T-helper 1 cell treated with Interleukin-12 subunit alpha and Interleukin-12 subunit beta and Interleukin-4 antibody, amounts not matched to agents 30 μg/mL and 1 μg/mL, for 36 hours (primary cell): ENCODE measurements around the gene METRNL.
A peak's percentile ranks its signal among the peaks of the same experiment; 100 is the strongest.
"Not testable (repeated sequence)": the region's sequence is repeated elsewhere in the genome, so short reads cannot be mapped to it uniquely, and the experiment has no call there.

ENCODE experiments used
- H3K27ac Mint-ChIP-seq: one replicate; pipeline ENCODE4 v1.8.0; 2021; ENCODE audit warnings: mild to moderate bottlenecking, mixed read lengths
- H3K27me3 Mint-ChIP-seq: one replicate; pipeline ENCODE4 v1.8.0; 2021; ENCODE audit warnings: low read depth, mixed read lengths
- H3K36me3 Mint-ChIP-seq: one replicate; pipeline ENCODE4 v1.8.0; 2021; ENCODE audit warnings: low read depth, mixed read lengths
- H3K4me1 Mint-ChIP-seq: one replicate; pipeline ENCODE4 v1.8.0; 2021; ENCODE audit warnings: low read depth, mixed read lengths
- H3K4me3 Mint-ChIP-seq: one replicate; pipeline ENCODE4 v1.8.0; 2021; ENCODE audit warnings: mild to moderate bottlenecking, moderate library complexity, mixed read lengths
- H3K9me3 Mint-ChIP-seq: one replicate; pipeline ENCODE4 v1.8.0; 2021; ENCODE audit warnings: mixed read lengths

Gene METRNL

GRCh38 chr17:83079352-83079747 is at the start of gene METRNL:
TSS of gene METRNL (plus strand) at chr17:83079609. CDS start at chr17:83079816, 207 bp downstream.
- Mint-ChIP-seq H3K27me3 (peaks cover 24% of the 10 kb centered on the region), H3K9me3 (no peaks in the 10 kb centered on the region), H3K27ac (no peak within 1 kb of the TSS), H3K36me3 (peaks cover 5% of the 10 kb centered on the region), H3K4me1 (peaks cover 23% of the 10 kb centered on the region), H3K4me3 (peak within 1 kb of the TSS; percentile 28)

GRCh38 chr17:83030432-83030831 is 49.0 kb upstream of the METRNL start:
- Mint-ChIP-seq H3K27me3 (no peaks in the 10 kb centered on the region), H3K36me3 (peaks cover 10% of the 10 kb centered on the region), H3K27ac (no peak overlapping the region), H3K9me3 (no peaks in the 10 kb centered on the region), H3K4me3 (no peak overlapping the region), H3K4me1 (peaks cover 6% of the 10 kb centered on the region)

- Mint-ChIP-seq H3K27me3 (no peaks in the 10 kb centered on the region), H3K4me1 (no peaks in the 10 kb centered on the region), H3K27ac (no peak overlapping the region), H3K9me3 (no peaks in the 10 kb centered on the region), H3K36me3 (peaks cover 17% of the 10 kb centered on the region), H3K4me3 (no peak overlapping the region)
These were observed 48.0 kb upstream of the METRNL start for GRCh38 chr17:83031321-83031945.

GRCh38 chr17:83031946-83032451 is 47.4 kb upstream of the METRNL start:
- H3K27me3 Mint-ChIP-seq, H3K27ac Mint-ChIP-seq, H3K9me3 Mint-ChIP-seq, H3K4me3 Mint-ChIP-seq, H3K4me1 Mint-ChIP-seq: not testable (repeated sequence)
- H3K36me3 Mint-ChIP-seq = peaks cover 17% of the 10 kb centered on the region

- no peak overlapping the region for H3K27ac Mint-ChIP-seq
- H3K9me3 Mint-ChIP-seq = no peaks in the 10 kb centered on the region
- peaks cover 18% of the 10 kb centered on the region for H3K36me3 Mint-ChIP-seq
- H3K27me3 Mint-ChIP-seq = no peaks in the 10 kb centered on the region
- H3K4me3 Mint-ChIP-seq = no peak overlapping the region
- no peaks in the 10 kb centered on the region for H3K4me1 Mint-ChIP-seq
These were observed 46.6 kb upstream of the METRNL start for GRCh38 chr17:83032781-83033180.

GRCh38 chr17:83034525-83034924 is 44.9 kb upstream of the METRNL start:
- H3K4me3 Mint-ChIP-seq = no peak overlapping the region
- H3K27ac Mint-ChIP-seq = no peak overlapping the region
- no peaks in the 10 kb centered on the region for H3K27me3 Mint-ChIP-seq
- peaks cover 22% of the 10 kb centered on the region for H3K36me3 Mint-ChIP-seq
- H3K9me3 Mint-ChIP-seq = no peaks in the 10 kb centered on the region
- H3K4me1 Mint-ChIP-seq = no peaks in the 10 kb centered on the region

- H3K4me3 Mint-ChIP-seq = no peak overlapping the region
- peaks cover 30% of the 10 kb centered on the region for H3K36me3 Mint-ChIP-seq
- H3K9me3 Mint-ChIP-seq = no peaks in the 10 kb centered on the region
- H3K4me1 Mint-ChIP-seq = no peaks in the 10 kb centered on the region
- H3K27me3 Mint-ChIP-seq = no peaks in the 10 kb centered on the region
- H3K27ac Mint-ChIP-seq = no peak overlapping the region
These were observed 43.7 kb upstream of the METRNL start for GRCh38 chr17:83035722-83036121.

GRCh38 chr17:83036193-83036592 is 43.2 kb upstream of the METRNL start:
- Mint-ChIP-seq H3K9me3 (peaks cover 4% of the 10 kb centered on the region), H3K27ac (no peak overlapping the region), H3K36me3 (peaks cover 33% of the 10 kb centered on the region), H3K4me3 (no peak overlapping the region), H3K4me1 (no peaks in the 10 kb centered on the region), H3K27me3 (no peaks in the 10 kb centered on the region)

GRCh38 chr17:83036666-83037065 is 42.7 kb upstream of the METRNL start:
- Mint-ChIP-seq H3K27ac (no peak overlapping the region), H3K9me3 (peaks cover 8% of the 10 kb centered on the region), H3K4me1 (no peaks in the 10 kb centered on the region), H3K27me3 (no peaks in the 10 kb centered on the region), H3K4me3 (no peak overlapping the region), H3K36me3 (peaks cover 38% of the 10 kb centered on the region)

- Mint-ChIP-seq H3K36me3 (peaks cover 43% of the 10 kb centered on the region), H3K4me3 (no peak overlapping the region), H3K27me3 (no peaks in the 10 kb centered on the region), H3K4me1 (no peaks in the 10 kb centered on the region), H3K27ac (no peak overlapping the region), H3K9me3 (peaks cover 12% of the 10 kb centered on the region)
These were observed 42.1 kb upstream of the METRNL start for GRCh38 chr17:83037084-83037873.

- Mint-ChIP-seq H3K27me3 (no peaks in the 10 kb centered on the region), H3K36me3 (peaks cover 48% of the 10 kb centered on the region), H3K9me3 (peaks cover 17% of the 10 kb centered on the region), H3K27ac (no peak overlapping the region), H3K4me3 (no peak overlapping the region), H3K4me1 (no peaks in the 10 kb centered on the region)
These were observed 41.6 kb upstream of the METRNL start for GRCh38 chr17:83037874-83038165.

- not testable (repeated sequence) for H3K4me1 Mint-ChIP-seq, H3K4me3 Mint-ChIP-seq, H3K27ac Mint-ChIP-seq, H3K27me3 Mint-ChIP-seq
- Mint-ChIP-seq H3K9me3 (peaks cover 27% of the 10 kb centered on the region), H3K36me3 (peaks cover 58% of the 10 kb centered on the region)
These were observed 40.4 kb upstream of the METRNL start for GRCh38 chr17:83038983-83039382.

GRCh38 chr17:83041305-83041704 is 38.1 kb upstream of the METRNL start:
- Mint-ChIP-seq H3K27me3 (no peaks in the 10 kb centered on the region), H3K4me1 (peaks cover 5% of the 10 kb centered on the region), H3K36me3 (peaks cover 50% of the 10 kb centered on the region), H3K4me3 (no peak overlapping the region), H3K27ac (no peak overlapping the region), H3K9me3 (peaks cover 28% of the 10 kb centered on the region)

GRCh38 chr17:83042522-83043158 is 36.8 kb upstream of the METRNL start:
- H3K4me3 Mint-ChIP-seq = no peak overlapping the region
- H3K27me3 Mint-ChIP-seq = no peaks in the 10 kb centered on the region
- H3K9me3 Mint-ChIP-seq = peaks cover 33% of the 10 kb centered on the region
- H3K27ac Mint-ChIP-seq = peak overlapping the region; percentile 26
- H3K4me1 Mint-ChIP-seq = peaks cover 10% of the 10 kb centered on the region
- peaks cover 54% of the 10 kb centered on the region for H3K36me3 Mint-ChIP-seq

GRCh38 chr17:83044479-83044878 is 34.9 kb upstream of the METRNL start:
- not testable (repeated sequence) for H3K27me3 Mint-ChIP-seq, H3K27ac Mint-ChIP-seq, H3K4me3 Mint-ChIP-seq
- Mint-ChIP-seq H3K4me1 (peaks cover 20% of the 10 kb centered on the region), H3K36me3 (peaks cover 56% of the 10 kb centered on the region), H3K9me3 (peaks cover 33% of the 10 kb centered on the region)
